IPS-15b (cell line): ENCODE results near the gene PRRG2.
A peak's percentile ranks its signal among the peaks of the same experiment; 100 is the strongest.
"Not testable (repeated sequence)": the region's sequence is repeated elsewhere in the genome, so short reads cannot be mapped to it uniquely, and the experiment has no call there.

Source experiments
- H3K27me3 ChIP-seq: one replicate; pipeline ENCODE4 v1.6.1; 2013; ENCODE audit warnings: low read length; ENCODE audit not compliant: control insufficient read depth, insufficient read depth
- H3K36me3 ChIP-seq: one replicate; pipeline ENCODE4 v1.6.1; 2013; ENCODE audit warnings: low read length; ENCODE audit not compliant: control insufficient read depth, insufficient read depth
- H3K4me1 ChIP-seq: one replicate; pipeline ENCODE4 v1.6.1; 2013; ENCODE audit warnings: mild to moderate bottlenecking, low read length; ENCODE audit not compliant: control insufficient read depth, insufficient read depth
- H3K4me3 ChIP-seq: one replicate; pipeline ENCODE4 v1.5.1; 2013; ENCODE audit warnings: low read depth, low read length
- H3K9ac ChIP-seq: one replicate; pipeline ENCODE4 v1.6.1; 2013; ENCODE audit warnings: low read depth, mild to moderate bottlenecking, low read length
- H3K9me3 ChIP-seq: one replicate; pipeline ENCODE4 v1.6.1; 2013; ENCODE audit warnings: mild to moderate bottlenecking, low read length; ENCODE audit not compliant: control insufficient read depth, insufficient read depth

Gene PRRG2

DNA sequence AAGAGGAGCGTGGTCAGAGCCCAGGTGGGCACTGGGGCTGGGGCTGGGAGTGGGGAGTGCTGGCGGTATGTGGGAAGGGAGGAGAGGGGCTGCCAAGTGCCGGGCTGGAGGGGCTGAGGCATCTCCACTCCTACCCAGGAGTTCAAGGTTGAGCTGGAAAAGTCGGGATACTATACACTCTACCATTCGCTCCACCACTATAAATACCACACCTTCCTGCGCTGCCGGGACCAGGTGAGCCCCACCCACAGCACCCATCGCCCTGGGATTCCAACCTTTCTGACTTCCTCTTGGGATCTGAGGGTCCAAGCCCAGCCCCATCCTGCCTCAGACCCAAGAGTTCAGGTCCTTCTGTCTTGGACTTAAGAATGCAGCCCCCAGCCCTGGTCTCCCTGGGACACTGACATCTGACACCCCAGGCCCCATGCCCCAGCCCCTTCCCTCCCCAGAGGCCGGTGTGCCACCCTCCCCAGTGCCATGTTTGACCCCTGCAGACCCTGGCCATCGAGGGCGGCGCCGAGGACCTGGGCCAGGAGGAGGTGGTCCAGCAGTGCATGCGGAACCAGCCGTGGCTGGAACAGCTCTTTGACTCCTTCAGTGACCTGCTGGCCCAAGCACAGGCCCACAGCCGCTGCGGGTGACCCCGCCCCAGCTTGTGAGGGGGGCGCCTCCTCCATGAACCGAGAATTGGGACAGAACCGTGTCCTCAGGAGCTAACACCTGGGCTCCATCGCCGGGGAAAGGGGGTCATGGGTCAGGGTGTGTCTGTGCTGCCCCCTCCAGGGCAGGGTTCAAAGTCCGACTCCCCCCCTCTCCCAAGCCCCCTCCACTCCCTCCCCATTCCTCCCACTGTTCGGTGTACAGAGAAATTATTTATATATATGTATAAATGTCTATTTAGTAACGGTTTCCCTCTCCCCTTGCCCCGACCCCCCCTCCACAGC lies 44.1 kb downstream of the PRRG2 start:
- Histone ChIP-seq H3K4me3 (no peak overlapping the region), H3K36me3 (peaks cover 17% of the 10 kb centered on the region), H3K4me1 (no peaks in the 10 kb centered on the region), H3K9ac (no peak overlapping the region), H3K9me3 (no peaks in the 10 kb centered on the region), H3K27me3 (no peaks in the 10 kb centered on the region)

DNA sequence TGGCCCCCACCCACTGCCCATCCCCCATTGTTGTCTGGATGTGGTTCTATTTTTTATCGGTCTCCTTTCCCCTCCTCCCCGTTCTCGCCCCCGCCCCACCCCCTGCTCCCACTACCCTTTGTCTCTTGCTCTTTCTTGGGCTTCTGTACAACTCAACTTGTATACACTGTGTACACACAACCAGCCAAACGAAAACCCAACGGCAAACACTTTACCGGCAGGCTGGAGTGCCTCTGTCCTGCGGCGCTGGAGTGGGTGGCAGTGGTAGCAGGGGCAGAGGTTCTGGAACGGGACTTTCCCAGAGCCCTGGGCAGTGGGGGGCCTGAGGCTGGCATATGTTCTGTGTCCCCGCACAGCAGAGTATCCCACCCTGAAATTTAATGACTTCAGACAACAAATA lies 45.1 kb downstream of the PRRG2 start:
- Histone ChIP-seq H3K9ac (no peak overlapping the region), H3K36me3 (peaks cover 15% of the 10 kb centered on the region), H3K27me3 (no peaks in the 10 kb centered on the region), H3K4me3 (no peak overlapping the region), H3K4me1 (no peaks in the 10 kb centered on the region), H3K9me3 (no peaks in the 10 kb centered on the region)

DNA sequence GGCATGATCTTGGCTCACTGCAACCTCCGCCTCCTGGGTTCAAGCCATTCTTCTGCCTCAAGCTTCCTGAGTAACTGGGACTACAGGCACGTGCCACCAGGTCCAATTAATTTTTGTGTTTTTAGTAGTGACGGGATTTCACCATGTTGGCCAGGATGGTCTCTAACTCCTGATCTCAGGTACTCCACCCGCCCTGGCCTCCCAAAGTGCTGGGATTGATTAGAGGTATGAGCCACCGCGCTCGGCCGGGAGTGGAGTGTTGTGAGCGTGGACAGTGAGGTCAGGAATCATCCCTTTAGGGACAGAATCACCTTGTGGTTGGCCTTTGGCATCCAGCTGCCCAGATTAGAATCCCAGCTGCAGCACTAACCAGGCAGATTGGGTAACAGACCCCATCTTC lies 48.5 kb downstream of the PRRG2 start:
- Histone ChIP-seq H3K9ac (no peak overlapping the region), H3K9me3 (no peaks in the 10 kb centered on the region), H3K4me3 (no peak overlapping the region), H3K4me1 (no peaks in the 10 kb centered on the region), H3K36me3 (peaks cover 8% of the 10 kb centered on the region), H3K27me3 (no peaks in the 10 kb centered on the region)

DNA sequence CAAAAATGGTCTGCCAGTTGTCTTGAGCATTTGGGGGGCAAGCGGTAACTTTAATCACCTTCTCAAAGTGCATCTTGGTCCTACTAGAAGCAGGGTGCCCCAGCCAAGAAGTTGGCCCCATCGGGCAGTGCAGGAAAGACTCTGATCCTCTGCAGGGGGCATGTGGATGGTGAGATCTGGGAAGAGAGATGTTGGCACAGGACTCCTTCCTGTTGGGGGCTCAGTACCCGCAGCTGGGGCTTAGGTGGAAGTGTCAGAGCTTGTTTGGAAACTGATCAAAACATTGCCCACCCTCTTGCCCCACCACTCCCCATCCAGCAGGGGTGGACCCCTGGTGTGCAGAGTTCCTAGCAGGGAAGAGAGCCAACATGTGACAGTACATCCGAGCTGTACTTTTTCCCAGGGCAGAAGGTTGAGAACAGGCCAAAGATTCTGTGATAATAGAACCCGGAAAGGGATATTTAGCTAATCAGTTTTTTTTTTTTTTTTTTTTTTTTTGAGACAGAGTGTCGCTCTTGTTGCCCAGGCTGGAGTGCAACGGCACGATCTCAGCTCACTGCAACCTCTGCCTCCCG lies 50.0 kb downstream of the PRRG2 start:
- Histone ChIP-seq H3K36me3 (no peaks in the 10 kb centered on the region), H3K9me3 (no peaks in the 10 kb centered on the region), H3K27me3 (no peaks in the 10 kb centered on the region), H3K9ac (no peak overlapping the region), H3K4me1 (no peaks in the 10 kb centered on the region), H3K4me3 (no peak overlapping the region)

DNA sequence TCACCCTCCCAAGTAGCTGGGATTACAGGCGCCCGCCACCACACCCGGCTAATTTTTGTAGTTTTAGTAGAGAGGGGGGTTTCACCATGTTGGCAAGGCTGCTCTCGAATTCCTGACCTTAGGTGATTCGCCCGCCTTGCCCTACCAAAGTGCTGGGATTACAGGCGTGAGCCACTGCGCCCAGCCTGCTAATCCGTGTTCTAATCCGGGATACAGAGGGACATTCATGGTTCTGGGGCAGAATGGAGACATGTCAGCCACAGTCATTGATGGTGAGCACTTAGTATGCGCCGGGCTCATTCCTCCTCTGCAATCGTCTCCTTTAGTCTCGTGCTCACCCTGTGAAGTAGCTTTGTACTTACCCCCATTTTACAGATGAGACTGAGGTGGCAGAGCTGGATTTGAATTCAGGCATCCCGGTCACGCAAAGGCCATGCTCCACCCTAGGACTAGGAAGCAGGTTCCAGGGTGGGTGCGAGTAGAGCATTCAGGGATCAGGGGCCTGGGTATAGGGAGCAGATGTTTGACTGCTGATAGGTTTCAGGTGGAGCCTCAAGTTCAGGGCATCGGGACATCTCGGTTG lies 50.6 kb downstream of the PRRG2 start:
- Histone ChIP-seq H3K4me3 (no peak overlapping the region), H3K9ac (no peak overlapping the region), H3K4me1 (no peaks in the 10 kb centered on the region)

DNA sequence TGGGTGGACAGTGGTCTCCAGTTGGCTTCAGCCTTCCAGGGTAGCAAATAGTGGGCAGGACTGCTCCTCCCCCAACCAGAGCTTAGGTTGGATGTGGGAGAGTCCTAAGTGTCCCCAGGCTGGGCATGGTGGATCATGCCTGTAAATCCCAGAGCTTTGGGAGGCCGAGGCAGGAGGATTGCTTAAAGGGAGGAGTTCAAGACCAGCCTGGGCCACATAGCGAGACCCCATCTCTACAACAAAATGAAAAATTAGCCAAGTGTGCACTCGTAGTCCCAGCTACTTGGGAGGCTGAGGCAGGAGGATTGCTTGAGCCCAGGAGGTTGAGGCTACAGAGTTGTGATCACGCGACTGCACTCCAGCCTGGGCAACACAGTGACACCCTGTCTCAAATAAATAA lies 51.5 kb downstream of the PRRG2 start:
- H3K9ac ChIP-seq = no peak overlapping the region
- H3K9me3 ChIP-seq = no peaks in the 10 kb centered on the region
- H3K4me3 ChIP-seq = no peak overlapping the region
- H3K27me3 ChIP-seq = no peaks in the 10 kb centered on the region
- H3K36me3 ChIP-seq = no peaks in the 10 kb centered on the region
- no peaks in the 10 kb centered on the region for H3K4me1 ChIP-seq

More for the DNA sequence above, 50.6 kb downstream of the PRRG2 start:
- Histone ChIP-seq H3K27me3 (no peaks in the 10 kb centered on the region), H3K36me3 (no peaks in the 10 kb centered on the region), H3K9me3 (no peaks in the 10 kb centered on the region)

DNA sequence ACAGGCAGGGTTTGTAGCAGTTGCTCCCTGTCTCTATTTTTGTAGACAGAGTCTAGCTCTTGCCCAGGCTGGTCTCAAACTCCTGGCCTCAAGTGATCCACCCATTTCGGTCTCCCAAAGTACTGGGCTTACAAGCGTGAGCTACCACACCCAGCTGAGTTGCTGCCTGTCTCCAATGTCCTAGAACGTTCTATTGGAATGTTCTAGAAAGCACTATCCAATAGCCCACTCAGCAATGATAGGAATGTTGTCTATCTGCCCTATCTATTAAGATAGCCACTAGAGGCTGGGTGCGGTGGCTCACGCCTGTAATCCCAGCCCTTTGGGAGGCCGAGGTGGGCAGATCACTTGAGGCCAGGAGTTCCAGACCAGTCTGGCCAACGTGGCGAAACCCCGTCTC lies 52.2 kb downstream of the PRRG2 start:
- H3K36me3 ChIP-seq, H3K9ac ChIP-seq, H3K4me3 ChIP-seq, H3K9me3 ChIP-seq, H3K27me3 ChIP-seq, H3K4me1 ChIP-seq: not testable (repeated sequence)

DNA sequence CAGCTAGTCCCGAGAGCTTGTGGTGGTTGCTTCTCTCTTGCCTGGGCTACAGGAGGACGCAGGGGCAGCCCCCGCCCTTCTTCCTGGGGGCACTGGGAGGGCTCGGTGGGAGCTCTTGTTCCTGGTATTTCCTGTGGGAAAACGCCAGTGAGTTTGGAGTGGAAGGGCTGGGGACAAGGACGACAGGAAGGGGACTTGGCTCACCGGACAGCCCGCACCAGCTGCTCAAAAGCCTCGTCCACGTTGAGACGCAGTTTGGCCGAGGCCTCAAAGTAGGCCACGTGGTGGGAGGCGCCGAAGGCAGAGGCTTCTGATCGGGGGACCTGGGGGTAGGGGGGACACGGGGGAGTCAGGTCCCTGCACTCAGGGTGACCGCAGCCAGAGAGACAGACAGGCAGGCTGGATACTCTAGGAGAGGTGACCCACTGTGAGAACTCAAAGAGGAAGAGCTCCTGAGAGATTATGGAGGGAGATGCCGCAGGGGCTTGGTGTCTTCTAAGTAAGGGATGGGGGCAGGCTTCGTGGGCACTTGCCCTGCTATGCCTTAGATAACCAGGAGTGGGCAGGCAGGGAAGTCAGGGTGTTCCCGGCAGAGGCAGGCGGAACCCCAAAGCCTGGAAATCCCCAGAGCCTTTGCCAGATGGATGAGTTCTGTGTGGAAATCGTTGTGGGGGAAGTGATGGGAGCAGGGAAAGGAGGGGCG lies 54.6 kb downstream of the PRRG2 start:
- H3K27me3 ChIP-seq = no peaks in the 10 kb centered on the region

DNA sequence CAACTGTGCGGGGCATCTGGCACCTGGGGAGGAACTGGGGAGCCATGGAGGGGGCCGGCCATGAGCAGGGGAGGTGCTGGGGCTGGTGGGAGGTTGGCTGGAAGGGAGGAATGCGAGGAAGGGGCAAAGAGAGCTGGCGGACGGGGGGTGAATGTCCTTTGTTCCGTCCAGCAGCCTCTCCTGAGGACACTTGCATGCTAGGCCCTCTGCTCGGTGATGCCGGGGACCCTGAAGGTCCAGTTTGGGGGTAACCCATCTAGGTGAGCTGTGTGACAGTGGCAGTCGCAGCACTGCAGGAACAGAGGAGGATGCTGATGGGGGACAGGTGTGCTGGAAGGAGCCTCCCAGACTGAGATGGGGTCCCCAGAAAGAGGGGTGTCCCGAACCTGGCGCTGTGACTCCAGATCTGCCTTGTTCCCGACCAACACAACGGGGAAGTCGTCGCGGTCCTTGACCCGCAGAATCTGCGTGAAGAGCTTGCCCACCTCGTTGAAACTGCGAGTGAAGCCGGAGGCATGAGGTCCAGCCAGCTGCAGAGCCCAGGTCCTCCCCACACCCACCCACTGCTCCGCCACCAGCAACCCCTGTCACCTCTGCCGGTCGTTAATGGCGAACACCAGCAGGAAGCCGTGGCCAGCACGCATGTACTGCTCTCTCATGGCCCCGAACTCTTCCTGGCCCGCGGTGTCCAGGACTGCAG lies 55.3 kb downstream of the PRRG2 start:
- H3K4me3 ChIP-seq = no peak overlapping the region
- H3K27me3 ChIP-seq = no peaks in the 10 kb centered on the region
- no peaks in the 10 kb centered on the region for H3K9me3 ChIP-seq
- peaks cover 2% of the 10 kb centered on the region for H3K4me1 ChIP-seq
- no peak overlapping the region for H3K9ac ChIP-seq
- H3K36me3 ChIP-seq = no peaks in the 10 kb centered on the region

More for the DNA sequence above, 54.6 kb downstream of the PRRG2 start:
- peaks cover 2% of the 10 kb centered on the region for H3K4me1 ChIP-seq
- H3K4me3 ChIP-seq = no peak overlapping the region
- H3K36me3 ChIP-seq = no peaks in the 10 kb centered on the region
- H3K9me3 ChIP-seq = no peaks in the 10 kb centered on the region
- H3K9ac ChIP-seq = no peak overlapping the region

DNA sequence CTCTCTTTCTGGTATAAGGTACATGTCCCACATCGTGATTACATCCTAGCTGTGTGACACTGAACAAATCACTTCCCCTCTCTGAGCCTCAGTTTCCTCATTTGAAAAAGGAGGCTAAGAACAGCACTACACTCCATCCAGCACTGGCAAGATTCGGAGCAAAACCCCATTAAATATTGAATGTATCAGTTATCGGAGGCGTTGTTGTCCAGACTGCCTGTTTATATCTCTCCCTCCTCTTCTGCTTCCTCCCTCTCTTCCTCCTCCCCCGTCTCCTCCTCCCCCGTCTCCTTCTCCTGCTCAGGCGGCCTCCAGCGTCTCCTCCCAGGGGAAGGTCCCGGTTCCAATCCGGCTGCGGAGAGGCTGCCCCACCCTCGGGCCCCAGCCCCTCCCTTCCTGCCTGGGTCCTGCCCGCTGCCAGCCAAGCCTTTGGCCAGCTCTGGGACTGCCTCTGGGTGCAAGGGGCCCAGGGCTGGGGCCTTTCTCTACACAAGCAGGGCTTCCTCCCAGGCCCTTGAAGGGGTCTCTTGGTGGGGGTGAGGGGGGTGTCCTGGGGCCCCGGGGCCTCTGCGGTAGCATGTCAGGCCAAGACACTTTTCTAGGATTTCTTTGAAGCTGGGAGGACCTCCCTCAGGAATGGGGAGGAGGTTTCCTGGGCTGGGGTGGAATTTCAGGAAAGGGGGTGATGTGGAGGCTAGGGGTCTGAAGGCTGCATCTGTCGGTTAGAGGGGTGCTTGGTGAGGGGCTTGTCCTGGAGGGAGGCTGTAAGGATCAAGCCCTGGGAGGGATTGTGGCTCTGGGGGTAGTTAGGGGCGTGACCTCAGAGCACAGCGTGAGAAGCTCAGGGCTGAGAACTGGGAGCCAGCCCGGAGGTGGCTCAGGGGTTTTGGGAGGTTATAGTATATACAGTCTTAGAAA lies 57.0 kb downstream of the PRRG2 start:
- Histone ChIP-seq H3K9me3 (no peaks in the 10 kb centered on the region), H3K27me3 (no peaks in the 10 kb centered on the region), H3K4me3 (peak overlapping the region; percentile 76), H3K9ac (no peak overlapping the region), H3K4me1 (peaks cover 5% of the 10 kb centered on the region), H3K36me3 (peaks cover 4% of the 10 kb centered on the region)
